Measurements from ENCODE around the gene FBXO41.

FBXO41 gene

GRCh38 chr2:73284296-73285158 lies at the start of gene FBXO41:
Gene FBXO41, minus strand, starts transcription at chr2:73284478. Its CDS starts 14,848 bp downstream, at chr2:73269630.
- peak; percentile 39 for DNase-seq

- no peak for DNase-seq
Measured at GRCh38 chr2:73334045-73334444, 49.8 kb upstream of the FBXO41 start.

- no peak for DNase-seq
Measured at GRCh38 chr2:73333564-73333963, 49.3 kb upstream of the FBXO41 start.

GRCh38 chr2:73324126-73324725 lies 39.9 kb upstream of the FBXO41 start:
- DNase-seq, result no peak

- no peak for DNase-seq
Measured at GRCh38 chr2:73323551-73323950, 39.3 kb upstream of the FBXO41 start.

- DNase-seq, result no peak
Measured at GRCh38 chr2:73314441-73314840, 30.2 kb upstream of the FBXO41 start.

GRCh38 chr2:73307720-73308119 lies 23.4 kb upstream of the FBXO41 start:
- DNase-seq, result no peak

- DNase-seq, result no peak
Measured at GRCh38 chr2:73301636-73302035, 17.4 kb upstream of the FBXO41 start.

GRCh38 chr2:73300926-73301325 lies 16.6 kb upstream of the FBXO41 start:
- no peak for DNase-seq

GRCh38 chr2:73297586-73297985 lies 13.3 kb upstream of the FBXO41 start:
- no peak for DNase-seq

- no peak for DNase-seq
Measured at GRCh38 chr2:73297151-73297559, 12.9 kb upstream of the FBXO41 start.

- no peak for DNase-seq
Measured at GRCh38 chr2:73295751-73296400, 11.6 kb upstream of the FBXO41 start.

GRCh38 chr2:73294239-73294638 lies 10.0 kb upstream of the FBXO41 start:
- no peak for DNase-seq

- DNase-seq, result peak; percentile 90
Measured at GRCh38 chr2:73293534-73294171, 9.4 kb upstream of the FBXO41 start, which contains the start of gene EGR4. Gene EGR4, minus strand, starts transcription at chr2:73293548. Its CDS starts 231 bp downstream, at chr2:73293317.

- DNase-seq, result no peak
Measured at GRCh38 chr2:73292906-73293533, 8.7 kb upstream of the FBXO41 start.

- no peak for DNase-seq
Measured at GRCh38 chr2:73292316-73292905, 8.1 kb upstream of the FBXO41 start.

GRCh38 chr2:73291461-73292315 lies 7.4 kb upstream of the FBXO41 start:
- DNase-seq, result peak; percentile 37

GRCh38 chr2:73291093-73291460 lies 6.8 kb upstream of the FBXO41 start:
- DNase-seq, result peak; percentile 61

GRCh38 chr2:73290049-73290839 lies 6.0 kb upstream of the FBXO41 start:
- peak; percentile 46 for DNase-seq

GRCh38 chr2:73289304-73289703 lies 5.0 kb upstream of the FBXO41 start:
- DNase-seq, result no peak

Measured in inflammatory macrophage treated with lipopolysaccharide for 4 hours (primary cell).